Measurements from ENCODE around the gene EVPLL.
"Not testable (repeated sequence)": the region's sequence is repeated elsewhere in the genome, so short reads cannot be mapped to it uniquely, and the experiment has no call there.

Gene EVPLL

DNA sequence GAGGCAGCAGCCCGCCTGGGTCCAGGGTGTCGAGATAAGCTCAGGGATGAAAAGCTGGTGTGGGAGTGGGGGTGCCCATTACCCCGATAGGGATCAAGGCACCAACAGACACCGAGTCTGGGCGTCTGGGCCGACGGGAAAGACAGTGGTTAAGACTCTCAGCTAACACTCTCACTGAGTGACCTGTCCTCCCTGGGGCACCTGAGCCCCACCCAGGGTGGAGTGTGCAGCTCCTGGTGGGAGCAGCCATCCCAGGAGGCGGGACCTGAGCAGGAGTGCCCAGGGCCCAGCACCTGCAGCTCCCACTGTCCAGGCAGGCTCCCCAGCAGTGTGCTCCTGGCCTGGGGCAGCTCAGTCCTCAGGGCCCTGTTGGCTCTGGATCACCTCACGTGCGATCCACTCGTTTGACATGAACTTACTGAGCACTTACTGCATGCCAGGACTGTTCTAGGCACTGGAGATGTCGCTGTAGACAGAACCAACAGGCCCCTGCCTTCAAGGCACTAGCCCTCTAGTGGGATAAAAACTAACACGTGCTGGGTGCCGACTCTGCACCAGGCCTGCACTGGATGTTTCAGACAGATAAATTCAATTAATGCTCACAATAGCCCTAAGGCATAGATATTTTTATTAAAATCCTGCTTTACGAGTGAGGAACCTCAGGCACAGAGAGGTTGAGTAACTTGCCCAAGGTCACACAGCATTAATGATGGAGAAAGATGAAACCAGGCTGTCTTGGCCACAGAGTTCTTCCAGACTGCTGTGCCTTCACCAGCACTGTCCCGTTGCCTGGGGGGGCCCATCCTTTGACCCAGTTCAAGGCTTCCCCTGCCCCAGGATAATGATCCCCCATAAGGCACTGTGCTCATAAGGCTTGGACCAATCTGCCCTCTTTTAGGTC lies 1.9 kb downstream of the EVPLL start:
- DNase-seq, result no peak

DNA sequence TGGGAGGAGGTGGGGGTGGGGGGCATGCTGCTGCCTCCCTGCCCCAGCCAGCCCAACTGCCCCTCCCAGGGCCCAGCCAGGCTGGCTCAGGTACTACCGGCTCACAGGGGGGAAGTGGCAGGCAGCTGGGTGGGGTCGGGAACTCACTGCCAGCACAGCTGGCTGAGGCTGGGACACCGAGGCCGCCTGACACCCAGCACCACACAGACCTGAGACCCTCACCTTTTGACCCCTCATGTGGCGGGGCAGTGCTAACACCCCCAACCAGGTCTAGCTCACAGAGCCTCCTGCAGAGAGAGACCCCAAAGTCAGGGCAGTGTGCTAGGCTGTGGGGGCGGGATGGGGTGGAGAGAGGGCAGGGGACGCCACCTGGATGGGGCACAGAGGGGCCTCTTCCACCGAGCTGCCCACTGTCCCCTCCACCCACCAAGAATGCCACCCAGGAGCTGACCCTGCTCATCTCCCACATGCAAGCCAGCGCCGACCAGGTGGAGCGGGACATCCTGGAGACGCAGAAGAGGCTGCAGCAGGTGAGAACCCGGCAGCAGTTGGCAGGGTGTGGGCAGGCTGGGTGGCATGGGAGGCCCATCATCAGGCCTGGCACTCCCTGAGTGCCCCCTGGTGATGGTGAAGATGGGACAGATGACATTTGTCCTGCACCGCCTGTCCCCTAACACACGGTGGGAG lies 3.0 kb downstream of the EVPLL start:
- DNase-seq, result no peak

DNA sequence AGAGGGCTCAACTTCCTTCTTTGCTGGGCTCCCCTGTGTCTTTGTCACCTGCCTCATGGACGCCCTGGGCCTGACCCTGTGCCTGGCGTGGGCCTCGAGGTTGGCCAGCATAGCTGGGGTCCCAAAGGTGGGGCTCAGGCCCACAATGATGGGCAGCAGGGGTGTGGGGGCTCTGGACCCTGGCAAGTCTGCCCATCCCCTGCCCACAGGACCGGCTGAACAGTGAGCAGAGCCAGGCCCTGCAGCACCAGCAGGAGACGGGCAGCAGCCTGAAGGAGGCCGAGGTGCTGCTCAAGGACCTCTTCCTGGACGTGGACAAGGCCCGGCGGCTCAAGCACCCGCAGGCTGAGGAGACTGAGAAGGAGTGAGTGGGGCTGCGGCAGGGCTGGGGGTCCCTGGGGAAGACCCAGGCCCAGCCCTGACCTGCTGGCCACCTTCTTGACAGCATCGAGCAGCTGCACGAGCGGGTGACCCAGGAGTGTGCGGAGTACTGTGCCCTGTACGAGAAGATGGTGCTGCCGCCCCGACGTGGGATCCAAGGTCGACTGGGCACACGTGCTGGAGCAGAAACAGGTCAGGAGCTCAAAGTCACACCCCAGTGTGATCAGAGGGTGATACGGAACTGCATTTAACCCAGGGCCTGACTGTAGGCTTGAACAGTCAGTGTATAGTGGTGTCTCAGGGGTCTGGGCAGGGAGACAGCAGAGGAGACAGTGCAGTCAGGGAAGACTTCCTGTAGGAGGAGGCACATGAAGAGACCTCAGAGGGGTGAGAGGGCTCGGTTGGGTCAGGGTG lies 3.8 kb downstream of the EVPLL start:
- DNase-seq, result no peak

DNA sequence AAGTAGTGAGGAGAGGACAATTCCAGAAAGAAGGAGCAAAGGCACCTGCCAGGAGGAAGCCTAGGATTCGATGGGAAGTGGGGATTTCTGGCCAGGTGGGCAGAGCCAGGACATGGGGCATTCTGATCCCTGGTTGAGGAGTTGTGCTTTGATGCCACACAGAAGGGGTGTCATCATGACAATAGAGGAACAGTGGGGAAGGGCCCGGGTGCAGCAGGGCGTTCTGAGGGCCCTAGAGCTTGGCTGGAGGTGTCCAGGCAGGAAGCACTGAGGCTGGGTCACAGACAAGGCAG lies 4.3 kb downstream of the EVPLL start:
- no peak for DNase-seq

DNA sequence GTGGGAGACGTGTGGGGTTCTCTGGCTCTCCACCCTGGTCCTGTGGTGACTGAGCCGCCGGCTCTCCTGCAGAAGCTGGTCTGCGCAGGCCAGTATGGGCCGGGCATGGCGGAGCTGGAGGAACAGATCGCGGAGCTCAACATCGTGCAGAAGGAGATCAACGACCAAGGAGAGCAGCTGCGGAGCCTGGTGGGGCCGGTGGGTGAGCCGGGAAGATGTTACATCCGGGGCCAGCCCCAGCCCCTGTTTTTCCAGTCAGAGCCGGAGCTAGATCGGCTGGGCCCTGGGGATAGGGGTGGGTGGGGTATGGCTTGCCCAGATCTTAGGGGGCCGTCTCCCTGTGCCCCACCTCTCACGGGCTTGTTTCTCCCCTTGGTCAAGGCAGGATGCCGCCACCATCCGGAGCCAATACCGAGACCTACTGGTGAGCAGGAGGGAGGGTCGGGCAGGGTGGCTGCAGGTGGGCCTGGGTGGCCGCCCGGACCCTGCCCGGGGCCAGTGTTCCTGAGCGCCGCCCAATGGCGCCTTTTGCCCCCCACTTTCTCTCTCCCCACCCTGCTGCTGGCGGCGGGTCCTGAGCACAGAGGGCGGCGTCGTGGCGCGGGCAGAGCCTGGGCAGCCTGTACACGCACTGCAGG lies 5.0 kb downstream of the EVPLL start:
- DNase-seq, result no peak

DNA sequence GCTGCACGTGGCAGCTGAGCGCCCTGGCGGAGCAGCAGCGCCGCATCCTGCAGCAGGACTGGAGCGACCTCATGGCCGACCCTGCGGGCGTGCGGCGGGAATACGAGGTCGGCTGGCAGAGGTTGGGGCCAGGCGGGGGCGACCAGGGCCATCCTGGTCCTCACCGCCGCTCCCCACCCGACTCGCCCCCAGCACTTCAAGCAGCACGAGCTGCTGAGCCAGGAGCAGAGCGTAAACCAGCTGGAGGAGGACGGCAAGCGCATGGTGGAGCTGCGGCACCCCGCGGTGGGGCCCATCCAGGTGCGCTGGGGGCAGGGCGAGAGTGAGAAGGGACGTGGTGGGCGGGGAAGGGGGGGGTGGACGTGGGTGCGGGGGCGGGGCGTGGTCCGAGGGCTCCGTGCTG lies 5.5 kb downstream of the EVPLL start:
- not testable (repeated sequence) for DNase-seq

DNA sequence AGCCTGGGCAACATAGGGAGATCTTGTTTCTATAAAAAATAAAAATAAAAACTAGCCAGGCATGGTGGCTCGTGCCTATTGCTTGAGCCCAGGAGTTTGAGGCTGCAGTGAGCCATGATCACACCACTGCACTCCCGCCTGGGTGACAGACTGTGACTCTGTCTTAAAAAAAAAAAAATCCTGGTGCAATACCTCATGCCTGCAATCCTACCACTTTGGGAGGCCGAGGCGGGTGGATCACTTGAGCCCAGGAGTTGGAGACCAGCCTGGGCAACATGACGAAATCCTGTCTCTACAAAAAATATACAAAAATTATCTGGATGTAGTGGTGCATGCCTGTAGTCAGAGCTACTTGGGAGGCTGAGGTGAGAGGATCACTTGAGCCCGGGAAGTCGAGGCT lies 6.7 kb downstream of the EVPLL start:
- DNase-seq, result not testable (repeated sequence)

DNA sequence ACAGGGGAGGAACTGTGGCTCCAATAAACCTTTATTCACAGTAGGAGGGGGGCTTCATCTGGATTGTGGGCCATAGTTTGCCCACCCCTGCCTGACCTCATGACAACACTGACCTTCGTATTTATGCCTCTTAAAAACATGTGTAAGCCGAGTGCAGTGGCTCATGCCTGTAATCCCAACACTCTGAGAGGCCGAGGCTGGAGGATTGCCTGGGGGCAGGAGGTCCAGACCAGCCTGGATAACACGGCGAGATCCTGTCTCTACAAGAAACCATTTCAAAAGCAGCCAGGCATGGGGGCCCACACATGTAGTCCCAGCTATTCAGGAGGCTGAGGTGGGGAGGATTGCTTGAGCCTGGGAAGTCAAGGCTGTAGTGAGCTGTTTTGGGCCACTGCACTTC lies 10.0 kb downstream of the EVPLL start:
- DNase-seq, result not testable (repeated sequence)

DNA sequence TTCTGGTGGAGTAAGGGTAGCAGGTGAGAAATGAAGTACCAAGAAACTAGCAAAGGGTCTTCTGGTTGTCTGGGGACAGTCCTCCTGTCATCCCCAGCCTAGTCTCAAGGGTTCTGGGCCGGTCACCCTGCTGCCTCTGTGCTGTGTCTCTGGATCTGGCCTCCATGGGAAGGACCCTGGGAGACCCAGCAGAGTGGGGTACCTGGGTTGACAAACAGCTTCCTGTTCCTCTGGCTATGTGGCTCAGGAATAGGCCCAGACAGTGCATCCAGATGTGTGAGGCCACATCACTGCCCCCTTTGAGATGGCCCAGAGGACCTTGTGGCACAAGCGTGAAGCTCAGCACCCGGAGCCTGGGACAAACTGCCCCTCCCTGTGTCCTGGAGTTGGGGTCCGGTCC lies 10.7 kb downstream of the EVPLL start:
- not testable (repeated sequence) for DNase-seq

DNA sequence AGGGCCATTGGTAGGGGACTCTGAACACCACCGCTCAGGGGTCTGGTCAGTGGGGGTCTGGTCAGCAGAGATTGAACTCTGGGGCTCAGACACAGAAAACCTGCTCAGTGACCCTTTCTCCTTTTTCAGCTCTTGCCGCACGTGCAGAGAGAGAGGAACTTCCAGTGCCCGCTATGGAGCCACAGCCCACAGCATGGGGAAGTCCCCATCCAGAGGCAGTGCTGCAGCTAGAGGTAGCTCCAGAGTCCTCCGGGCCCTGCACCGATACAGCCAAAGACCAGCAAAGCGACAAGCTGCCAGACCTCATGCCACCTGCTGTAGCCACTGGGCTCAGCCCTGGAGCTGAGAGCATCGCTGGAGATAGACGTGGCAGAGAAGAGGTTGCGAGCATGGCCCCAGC lies 11.2 kb downstream of the EVPLL start:
- not testable (repeated sequence) for DNase-seq

DNA sequence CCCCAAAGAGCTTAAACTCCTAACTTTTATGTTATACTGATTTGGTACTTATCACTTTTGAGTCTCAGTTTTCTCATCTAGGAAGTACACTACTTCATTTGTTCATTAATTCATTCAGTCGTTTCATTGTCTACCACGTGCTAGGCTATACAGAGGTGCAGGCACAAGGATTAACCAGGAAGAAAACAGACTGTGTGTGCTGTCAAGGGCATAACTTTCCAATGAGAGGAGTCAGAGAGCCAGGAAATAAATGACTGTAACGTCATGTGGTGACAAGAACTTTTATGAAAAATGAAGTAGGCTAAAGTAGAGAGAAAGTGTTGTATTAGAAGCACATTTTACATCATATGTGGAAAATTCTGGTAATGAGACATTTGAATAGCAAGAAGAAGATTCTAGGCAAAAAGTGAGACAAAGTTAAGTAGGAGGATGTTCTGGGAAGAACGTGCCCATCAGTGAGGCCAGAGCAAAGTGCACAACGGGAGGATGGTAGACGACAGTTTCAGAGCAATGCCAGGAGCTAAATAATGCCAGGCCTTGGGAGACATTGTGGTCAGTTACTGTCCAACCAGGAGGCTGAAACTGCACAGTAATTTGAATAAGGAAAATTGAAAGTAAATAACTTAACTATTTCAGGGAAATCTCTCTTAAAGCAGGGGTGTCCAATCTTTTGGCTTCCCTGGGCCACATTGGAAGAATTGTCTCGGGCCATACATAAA lies 24.5 kb downstream of the EVPLL start:
- not testable (repeated sequence) for DNase-seq

DNA sequence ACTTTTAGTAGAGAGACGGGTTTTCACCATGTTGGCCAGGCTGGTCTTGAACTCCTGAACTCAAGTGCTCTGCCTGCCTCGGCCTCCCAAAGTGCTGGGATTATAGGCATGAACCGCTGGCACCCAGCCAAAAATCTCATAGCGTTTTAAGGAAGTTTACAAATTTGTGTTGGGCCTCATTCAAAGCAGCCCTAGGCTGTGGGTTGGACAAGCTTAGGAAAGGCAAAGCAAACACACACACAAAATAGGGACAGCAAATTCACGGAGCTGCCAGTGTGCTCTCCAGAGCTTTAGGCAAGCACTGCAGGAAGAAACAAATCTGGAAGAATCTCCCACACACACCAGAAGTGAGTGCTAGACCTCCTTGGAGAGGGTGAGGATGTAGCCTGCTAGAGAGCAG lies 25.6 kb downstream of the EVPLL start:
- DNase-seq, result not testable (repeated sequence)

DNA sequence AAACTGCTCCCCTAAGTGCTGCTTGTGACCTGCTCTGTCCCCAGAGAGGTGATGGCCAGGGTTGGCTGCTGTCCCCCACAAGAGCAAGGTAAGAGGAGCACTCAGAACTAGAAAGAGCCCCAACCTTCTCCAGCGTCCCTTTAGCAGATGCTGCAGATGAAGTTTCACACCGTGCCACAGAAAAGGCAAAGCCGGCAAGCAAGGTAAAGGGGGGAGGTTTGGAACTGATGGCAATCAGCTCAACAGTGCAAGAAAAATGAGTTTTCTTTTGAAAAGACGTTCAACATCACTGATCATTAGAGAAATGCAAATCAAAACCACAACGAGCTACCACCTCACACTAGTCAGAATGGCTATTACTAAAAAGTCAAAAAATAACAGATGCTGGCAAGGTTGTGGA lies 26.0 kb downstream of the EVPLL start:
- not testable (repeated sequence) for DNase-seq

DNA sequence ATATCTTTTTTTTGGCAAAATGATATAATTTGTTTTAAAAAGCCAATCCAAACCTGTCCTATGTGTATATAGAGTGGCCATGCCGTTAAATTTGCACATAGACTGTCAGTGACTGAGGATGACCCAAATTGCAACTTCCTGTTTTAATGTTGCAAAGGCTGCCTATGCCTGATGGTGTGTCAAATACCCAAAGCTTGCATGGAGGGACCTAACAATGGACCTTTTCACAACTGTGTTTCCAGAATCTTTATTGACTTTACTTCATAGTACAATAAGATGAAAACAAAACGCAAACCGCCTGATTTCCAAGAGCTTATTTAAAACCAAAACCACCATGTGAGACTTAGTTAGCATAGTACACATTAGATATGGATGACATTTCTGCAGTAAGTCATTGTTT lies 31.3 kb downstream of the EVPLL start:
- peak; percentile 43 for DNase-seq

DNA sequence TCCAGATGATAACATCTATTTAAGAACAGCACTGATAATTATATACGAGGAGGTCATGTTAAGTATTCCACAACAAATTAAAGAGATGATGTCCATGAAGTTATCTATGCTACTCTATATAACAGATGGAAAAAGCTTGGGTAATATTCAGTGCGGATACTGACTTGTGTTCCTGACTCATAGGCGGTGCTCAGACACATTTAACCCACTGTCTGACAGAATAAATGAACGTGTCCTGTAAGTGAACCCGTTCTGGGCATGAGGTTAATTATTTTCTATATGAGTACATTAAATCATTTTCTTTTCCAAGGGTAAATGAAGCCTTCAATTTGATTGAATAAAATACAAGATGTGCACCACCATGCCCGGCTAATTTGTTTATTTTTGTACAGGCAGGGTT lies 31.7 kb downstream of the EVPLL start:
- DNase-seq, result not testable (repeated sequence)

DNA sequence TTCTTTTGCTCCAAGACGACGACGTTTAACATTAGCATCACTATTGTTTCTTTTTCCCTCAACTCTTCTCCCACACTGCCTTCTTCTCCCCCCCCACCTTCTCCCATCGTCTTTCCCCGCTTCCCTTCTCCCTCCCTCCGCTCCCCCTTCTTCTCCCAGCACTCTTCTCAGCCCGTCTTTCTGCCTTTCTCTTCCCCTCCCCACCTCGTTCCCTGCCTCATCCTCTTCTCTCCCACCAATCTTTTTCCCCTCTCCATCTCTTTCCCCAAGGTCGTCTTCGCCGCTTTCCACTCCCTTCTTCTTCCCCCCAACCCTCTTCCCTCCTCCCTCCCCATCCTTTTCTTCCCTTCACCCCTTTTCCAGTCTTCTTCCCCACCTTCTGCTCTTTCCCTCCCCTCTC lies 33.2 kb downstream of the EVPLL start:
- DNase-seq, result not testable (repeated sequence)

DNA sequence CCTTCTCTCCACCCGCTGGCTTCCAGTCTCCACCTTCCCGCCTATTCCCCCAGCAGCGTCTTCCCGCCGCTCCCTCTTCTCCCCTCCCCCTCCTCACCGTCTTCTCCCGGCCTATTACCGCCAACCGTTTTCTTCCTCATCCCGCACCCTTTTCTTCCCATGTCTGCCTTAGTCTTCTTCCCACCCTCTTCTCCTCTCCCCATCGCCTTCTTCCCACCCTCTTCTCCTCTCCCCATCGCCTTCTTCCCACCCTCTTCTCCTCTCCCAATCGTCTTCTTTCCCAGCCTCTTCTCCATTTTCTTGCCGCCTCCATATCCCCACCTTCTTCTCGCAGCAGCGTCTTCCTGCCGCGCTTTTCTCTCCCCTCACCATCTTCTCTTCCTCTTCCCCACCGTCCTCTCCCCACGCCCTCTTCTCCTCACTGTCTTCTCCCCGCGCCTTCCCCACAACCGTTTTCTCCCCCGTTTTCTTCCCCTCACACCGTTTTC lies 33.8 kb downstream of the EVPLL start:
- not testable (repeated sequence) for DNase-seq

DNA sequence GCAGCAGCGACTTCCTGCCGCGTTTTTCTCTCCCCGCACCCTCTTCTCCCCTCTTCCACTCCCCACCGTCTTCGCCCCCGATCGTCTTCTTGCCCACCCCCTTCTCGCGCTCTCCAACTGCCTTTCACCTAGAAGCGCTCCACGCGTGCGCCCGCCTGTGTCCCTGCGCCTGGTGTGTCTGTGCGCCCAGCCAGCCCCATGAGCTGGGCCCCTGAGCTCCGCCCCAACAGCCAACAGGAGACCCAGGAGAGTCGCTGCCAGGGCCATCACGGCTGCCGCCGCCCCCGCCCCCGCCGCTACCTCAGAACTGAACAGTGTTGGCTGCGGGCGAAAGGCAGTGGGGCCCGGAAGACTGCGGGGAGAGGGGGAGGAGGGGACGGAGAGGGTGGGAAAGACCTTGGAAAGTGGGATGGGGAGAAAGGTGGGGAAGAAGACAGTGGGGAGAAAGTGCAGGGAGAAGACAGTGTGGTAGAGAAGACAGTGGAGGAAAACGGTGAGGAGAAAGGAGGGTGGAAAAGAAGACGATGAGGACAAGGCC lies 34.5 kb downstream of the EVPLL start:
- DNase-seq, result not testable (repeated sequence)

DNA sequence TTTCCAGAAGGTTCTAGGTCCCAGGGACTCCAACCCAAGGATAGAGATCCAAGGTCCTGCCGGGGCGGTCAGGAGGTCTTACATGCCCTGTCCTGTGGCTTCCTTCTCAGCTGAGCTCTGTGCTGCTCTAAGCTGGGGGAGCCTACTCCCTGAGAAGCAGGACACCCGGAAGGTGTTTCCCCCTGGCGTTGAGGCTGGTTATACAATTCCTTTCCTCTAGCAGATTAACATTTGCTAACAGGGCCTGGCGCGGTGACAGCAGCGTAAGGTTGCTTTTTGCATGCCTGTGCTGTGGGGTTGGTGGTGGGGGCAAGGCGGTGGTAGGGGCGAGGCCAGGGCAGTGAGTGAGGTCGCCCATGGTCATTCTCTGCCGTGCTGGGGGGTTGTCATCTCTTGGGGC lies 43.9 kb downstream of the EVPLL start:
- DNase-seq, result not testable (repeated sequence)

DNA sequence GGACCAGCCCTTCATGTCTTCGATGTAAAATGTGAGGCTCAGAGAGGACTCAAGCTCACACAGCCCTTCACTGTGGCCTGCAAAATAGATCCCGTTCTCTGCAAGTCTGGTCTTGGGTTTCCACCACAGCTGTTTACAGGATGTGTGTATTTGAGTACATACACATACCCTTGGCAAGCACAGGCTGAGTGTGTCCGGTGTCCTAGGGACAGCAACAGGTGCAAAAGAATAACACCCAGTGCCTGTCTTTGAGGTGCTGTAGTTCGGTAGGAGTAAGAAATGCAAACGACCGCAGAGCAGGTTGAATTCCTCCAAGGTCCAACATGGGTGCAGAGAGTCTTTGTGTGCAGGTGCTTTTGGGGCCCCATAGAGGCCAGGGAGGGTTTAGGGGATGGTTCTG lies 44.9 kb downstream of the EVPLL start:
- not testable (repeated sequence) for DNase-seq

DNA sequence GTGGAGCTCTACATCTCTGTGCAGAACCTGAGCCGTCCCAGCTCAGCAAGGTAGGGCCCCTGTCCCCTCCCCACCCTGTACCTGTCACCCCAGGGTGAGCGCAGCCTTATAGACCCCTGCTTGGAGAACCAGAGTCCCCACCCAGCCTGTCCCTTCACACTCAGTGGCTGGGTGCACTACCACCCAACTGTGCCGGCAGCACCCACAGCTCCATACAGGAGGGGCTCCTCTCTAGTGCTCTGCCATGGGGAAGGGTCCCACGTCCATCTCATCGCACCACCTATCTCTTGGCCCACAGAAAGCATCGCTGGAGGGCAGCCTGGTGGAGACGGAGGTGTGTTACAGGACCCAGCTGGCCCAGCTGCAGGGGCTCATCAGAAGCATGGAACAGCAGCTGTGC lies 45.4 kb downstream of the EVPLL start:
- DNase-seq, result not testable (repeated sequence)

DNA sequence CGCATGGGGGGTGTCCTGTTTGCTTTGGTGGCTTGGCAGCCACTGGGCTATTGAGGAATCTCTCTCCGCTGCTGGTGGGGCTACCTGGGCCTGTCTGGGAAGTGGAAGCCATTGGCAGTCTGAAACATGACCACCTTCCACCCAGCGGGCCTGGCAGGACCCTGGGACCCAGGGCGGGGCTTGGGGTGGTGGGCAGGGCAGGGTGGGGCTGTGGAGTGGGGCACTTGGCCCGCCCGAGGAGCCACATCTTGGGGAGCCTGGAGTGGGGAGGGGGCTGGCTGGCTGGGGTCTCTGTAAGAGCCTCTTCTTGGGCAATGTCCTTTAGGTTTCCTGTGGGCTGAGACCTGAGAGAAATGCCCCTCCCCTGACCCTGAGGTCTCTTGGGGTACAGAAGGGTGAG lies 48.0 kb downstream of the EVPLL start:
- not testable (repeated sequence) for DNase-seq

Measured in NCI-H748 treated with DMSO at 0.1 percent for 48 hours (cell line).